HepG2 (cell line): ENCODE measurements around the gene PSMG3. TPM values are rescaled to one million over a fixed set of nuclear protein-coding genes. Genes with fewer than 3 reads are reported as not detected.

Source experiments
- ATAC-seq: fragments of 200-7000 bp; cut with Tn5 transposase; 3 replicates; pipeline ENCODE4 v1.9.1; 2020; ENCODE audit warnings: mild to moderate bottlenecking, moderate library complexity
- BruUV-seq: library from RNA; stranded (reverse); fragments of 400-500 nt; replicated peaks from 2 replicates; lab custom pipeline; 2021; lab: Mats Ljungman, UMichigan
- CTCF ChIA-PET: fragments of 300-600 bp; formaldehyde crosslinking; extraction: SDS; loops from one replicate; lab custom pipeline; 2021; ENCODE audit warnings: low total read pairs, inconsistent platforms, low intra/inter-chr PET ratio; lab: Yijun Ruan, JAX
- POLR2A ChIA-PET: fragments of 350-600 bp; sonication (Branson Sonifier 250); formaldehyde crosslinking; loops from one replicate; lab custom pipeline; 2020; ENCODE audit warnings: antibody characterized with exemption, inconsistent platforms; lab: Yijun Ruan, JAX
- DNase-seq: peaks from one replicate; pipeline ENCODE4 v3.0.0-alpha.2; 2015; ENCODE audit warnings: low spot score
- FAIRE-seq: peaks from 3 replicates; lab custom pipeline; 2011; peaks lifted over from hg19 to GRCh38; lab: Jason Lieb, UNC
- H2AFZ ChIP-seq: one replicate; pipeline ENCODE4 v1.6.1; 2011; ENCODE audit warnings: low read length, inconsistent platforms
- H3K27ac ChIP-seq: fragments of 300-600 bp; 3 replicates; pipeline ENCODE4 v1.8.0; 2011; ENCODE audit warnings: mixed run types, mild to moderate bottlenecking, mixed read lengths, low read length, inconsistent platforms; ENCODE audit not compliant: insufficient read depth; ENCODE audit errors: extremely low read length
- H3K27me3 ChIP-seq, 2 experiments: fragments of 200-600 bp in 1 of 2; 2 replicates in 1 of 2; 3 replicates in 1 of 2; pipeline versions ENCODE4 v1.6.0 to v1.8.0; 2011; ENCODE audit warnings: low read length in 2 of 2, mild to moderate bottlenecking in 2 of 2, moderate library complexity in 2 of 2, inconsistent platforms in 1 of 2; ENCODE audit not compliant: insufficient read depth in 2 of 2, control insufficient read depth in 1 of 2
- H3K36me3 ChIP-seq, 2 experiments: fragments of 200-600 bp in 1 of 2; replicated peaks in 1 of 2; 2 replicates in 1 of 2; 3 replicates in 1 of 2; pipeline versions ENCODE4 v1.5.1 to v1.8.0; 2011; ENCODE audit warnings: low read length in 2 of 2, inconsistent platforms in 1 of 2; ENCODE audit not compliant: insufficient read depth in 2 of 2, control insufficient read depth in 1 of 2
- H3K4me1 ChIP-seq: 2 replicates; pipeline ENCODE4 v1.5.1; 2012; ENCODE audit warnings: low read length, inconsistent platforms; ENCODE audit not compliant: insufficient read depth
- H3K4me2 ChIP-seq: 2 replicates; pipeline ENCODE4 v1.6.0; 2011; ENCODE audit warnings: low read depth, low read length, inconsistent platforms
- H3K4me3 ChIP-seq, 3 experiments: fragments of 200-600 bp in 1 of 3; sonication (generic), shearing (Covaris generic) in 1 of 3; replicated peaks in 1 of 3; 2 replicates each; pipeline ENCODE4 v1.5.1; 2011 to 2016; ENCODE audit warnings: low read length in 3 of 3, inconsistent platforms in 2 of 3, low read depth in 2 of 3, mild to moderate bottlenecking in 2 of 3, control low read depth in 1 of 3, mixed read lengths in 1 of 3; ENCODE audit not compliant: insufficient read depth in 1 of 3
- H3K79me2 ChIP-seq: one replicate; pipeline ENCODE4 v1.6.1; 2011; ENCODE audit warnings: low read length, inconsistent platforms; ENCODE audit not compliant: insufficient read depth
- H3K9ac ChIP-seq: 2 replicates; pipeline ENCODE4 v1.6.0; 2011; ENCODE audit warnings: mild to moderate bottlenecking, low read depth, low read length, inconsistent platforms; ENCODE audit not compliant: insufficient read depth
- H3K9me3 ChIP-seq: 2 replicates; pipeline ENCODE4 v1.5.1; 2012; ENCODE audit warnings: mild to moderate bottlenecking, low read length
- H4K20me1 ChIP-seq: 2 replicates; pipeline ENCODE4 v1.6.0; 2011; ENCODE audit warnings: inconsistent platforms, mild to moderate bottlenecking, low read length, moderate library complexity; ENCODE audit not compliant: insufficient read depth
- ATRX ChIP-seq: sonication (generic); formaldehyde crosslinking; IDR thresholded peaks from 2 replicates; pipeline ENCODE4 v1.4.0; 2020; ENCODE audit warnings: missing genetic modification reagents, borderline replicate concordance
- DNMT3B ChIP-seq: conservative IDR thresholded peaks from 2 replicates; pipeline ENCODE4 v1.6.1; 2016; ENCODE audit warnings: missing biosample characterization, control low read depth
- GMEB2 ChIP-seq: IDR thresholded peaks from 2 replicates; pipeline ENCODE4 v1.6.1; 2016; ENCODE audit warnings: missing biosample characterization, missing genetic modification reagents, low read depth
- HOXA3 ChIP-seq: sonication (generic); formaldehyde crosslinking; IDR thresholded peaks from 2 replicates; pipeline ENCODE4 v1.5.0; 2020; ENCODE audit warnings: missing genetic modification reagents
- NFE2L1 ChIP-seq: sonication (generic); formaldehyde crosslinking; IDR thresholded peaks from 2 replicates; pipeline ENCODE4 v1.4.0; 2020; ENCODE audit warnings: missing genetic modification reagents, mild to moderate bottlenecking, borderline replicate concordance
- PRDM15 ChIP-seq: sonication (generic); formaldehyde crosslinking; IDR thresholded peaks from 2 replicates; pipeline ENCODE4 v1.4.0; 2020; ENCODE audit warnings: missing genetic modification reagents
- SMAD9 ChIP-seq: sonication (generic); formaldehyde crosslinking; IDR thresholded peaks from 2 replicates; pipeline ENCODE4 v1.5.1; 2020; ENCODE audit warnings: mild to moderate bottlenecking, missing genetic modification reagents
- SMYD3 ChIP-seq: sonication (generic); formaldehyde crosslinking; IDR thresholded peaks from 2 replicates; pipeline ENCODE4 v1.8.1; 2023; ENCODE audit warnings: mild to moderate bottlenecking, missing genetic modification reagents
- SPEN ChIP-seq: sonication (generic); formaldehyde crosslinking; IDR thresholded peaks from 2 replicates; pipeline ENCODE4 v1.5.1; 2020; ENCODE audit warnings: low read depth, mild to moderate bottlenecking, missing genetic modification reagents
- ZSCAN5A ChIP-seq: sonication (generic); formaldehyde crosslinking; IDR thresholded peaks from 2 replicates; pipeline ENCODE4 v1.8.0; 2022; ENCODE audit warnings: mild to moderate bottlenecking, missing genetic modification reagents, borderline replicate concordance
- ZXDC ChIP-seq: sonication (generic); formaldehyde crosslinking; IDR thresholded peaks from 2 replicates; pipeline ENCODE4 v1.5.0; 2020; ENCODE audit warnings: mild to moderate bottlenecking, missing genetic modification reagents
- WGBS: methylation state at CpG from one replicate; pipeline ENCODE4 v1.1.6; 2017; ENCODE audit warnings: low lambda C conversion rate; 5-methylcytosine and 5-hydroxymethylcytosine counted together
- in situ Hi-C: cut with HindIII; loops from 2 replicates; pipeline ENCODE4 v1.10.0; 2017; ENCODE audit warnings: low pct_unique_long_range_greater_than_20kb; ENCODE audit not compliant: extremely low pct_ligation_motif_present
- intact Hi-C: fragments of 100-400 bp; cut with micrococcal nuclease; formaldehyde crosslinking; loops from one replicate; pipeline ENCODE4 v1.10.0; 2022; ENCODE audit not compliant: unreplicated experiment
- polyA plus RNA-seq, 8 experiments: library from polyadenylated mRNA; depleted of rRNA in 3 of 8; stranded (reverse) in 7 of 8; unstranded in 1 of 8; fragments of >200 nt; fragmentation: Illumina TruSeq in 4 of 8; extraction: Trizol in 4 of 8; gene quantifications; 2 replicates each; pipeline versions ENCODE4 v1.2.1 to v1.2.3, GENCODE V29; 2011 to 2016; ENCODE audit warnings: low read depth in 4 of 8, missing spikeins in 1 of 8, mixed read lengths in 1 of 8; ENCODE audit not compliant: insufficient read depth in 1 of 8
- total RNA-seq, 5 experiments: library from RNA; depleted of rRNA; stranded (reverse); fragments of >200 nt; fragmentation: Illumina TruSeq; extraction: Trizol; gene quantifications; 2 replicates each; pipeline ENCODE4 v1.2.3, GENCODE V29; 2016; ENCODE audit warnings: low read depth in 1 of 5

PSMG3 gene
- total and polyA plus RNA-seq, 2 of the 13 experiments (the other 11 are each of a cell fraction or from before 2014, with no cell fraction given), result 29.6 to 48.4 TPM

- ChIA-PET CTCF (no interaction called here), POLR2A (interaction anchor here (4.8 kb wide), 1 partner anchor 12 kb away, joined by 30 read pairs; the partner anchor contains the start of gene TMEM184A)
- no peak for FAIRE-seq
- H3K9ac ChIP-seq, result no peak overlapping the region
- peaks cover 8% of the 10 kb centered on the region for H3K79me2 ChIP-seq
- H3K4me2 ChIP-seq, result no peak overlapping the region
- H3K27ac ChIP-seq, result no peak overlapping the region
- no peaks in the 10 kb centered on the region for H4K20me1 ChIP-seq
- peaks cover 12 to 27% of the 10 kb centered on the region in 2 experiments; a peak in 4 of 5 replicates for H3K36me3 ChIP-seq
- H3K9me3 ChIP-seq, result no peaks in the 10 kb centered on the region
- WGBS, result 96% methylated on average over 29 of the region's 38 CpGs
- BruUV-seq, result no TSS peak
- in situ Hi-C loops, result no loop called here
- no peak for ATAC-seq
- no peak overlapping the region for H2AFZ ChIP-seq
- no peak overlapping the region for H3K4me3 ChIP-seq
- intact Hi-C loops, result no loop called here
- DNase-seq, result no peak
- H3K27me3 ChIP-seq, result no peaks in the 10 kb centered on the region
- no peaks in the 10 kb centered on the region for H3K4me1 ChIP-seq
- TF ChIP-seq SMAD9 (CRISPR knock-in tag), result no peak
- TF ChIP-seq NFE2L1 (CRISPR knock-in tag), result no peak
- no peak for TF ChIP-seq ZXDC (CRISPR knock-in tag)
- TF ChIP-seq DNMT3B, result no peak
- TF ChIP-seq SPEN (CRISPR knock-in tag), result no peak
- no peak for TF ChIP-seq GMEB2 (CRISPR knock-in tag)
- no peak for TF ChIP-seq SMYD3 (CRISPR knock-in tag)
- TF ChIP-seq PRDM15, result no peak
- TF ChIP-seq ATRX (CRISPR knock-in tag), result no peak
- no peak for TF ChIP-seq HOXA3 (CRISPR knock-in tag)
- no peak for TF ChIP-seq ZSCAN5A (CRISPR knock-in tag)
Measured at GRCh38 chr7:1542841-1543747, 26.7 kb downstream of the PSMG3 start.
